Cardiac fibroblast (primary cell): ENCODE measurements around the gene DSC1.

Source experiments
- DNase-seq, 2 donors: peaks; one replicate each; pipeline versions ENCODE4 v3.0.0 to v3.0.0-alpha.2; 2010; ENCODE audit warnings: low read depth in 2 of 2
- H3K4me3 ChIP-seq, 2 donors: replicated peaks in 1 of 2; 1 replicate in 1 of 2; 2 replicates in 1 of 2; pipeline ENCODE4 v1.5.1; 2011; ENCODE audit warnings: low read depth in 2 of 2, low read length in 2 of 2, mild to moderate bottlenecking in 2 of 2, moderate library complexity in 1 of 2
- CTCF ChIP-seq: IDR thresholded peaks from one replicate; pipeline ENCODE4 v1.5.1; 2011; ENCODE audit warnings: low read depth, mild to moderate bottlenecking, low read length, inconsistent platforms

Gene DSC1

GRCh38 chr18:31093880-31094279 is 68.8 kb downstream of the DSC1 start:
- no peak for TF ChIP-seq CTCF
- no peak overlapping the region for H3K4me3 ChIP-seq
- DNase-seq, result no peak

GRCh38 chr18:31093294-31093693 is 69.4 kb downstream of the DSC1 start:
- DNase-seq, result no peak
- no peak overlapping the region for H3K4me3 ChIP-seq
- TF ChIP-seq CTCF, result no peak

- no peak overlapping the region for H3K4me3 ChIP-seq
- no peak for TF ChIP-seq CTCF
- DNase-seq, result no peak
These were observed 71.3 kb downstream of the DSC1 start for GRCh38 chr18:31091350-31091749.

- DNase-seq, result no peak
- no peak overlapping the region for H3K4me3 ChIP-seq
- TF ChIP-seq CTCF, result no peak
These were observed 74.1 kb downstream of the DSC1 start for GRCh38 chr18:31088532-31088931.

- no peak for DNase-seq
- H3K4me3 ChIP-seq, result no peak overlapping the region
- TF ChIP-seq CTCF, result no peak
These were observed 82.7 kb downstream of the DSC1 start for GRCh38 chr18:31079973-31080372.
